ENCODE measurements around the gene MEIOC. TPM values are rescaled to one million over a fixed set of nuclear protein-coding genes. Genes with fewer than 3 reads are reported as not detected.
"Not testable (repeated sequence)": the region's sequence is repeated elsewhere in the genome, so short reads cannot be mapped to it uniquely, and the experiment has no call there.

Gene MEIOC
- total RNA-seq, 1 experiment from 2014 or later: 0.13 TPM

- no peaks in the 10 kb centered on the region for H3K4me1 ChIP-seq (replicated peaks)
- DNase-seq (ENCODE audit: low read depth in 1 of 2, low spot score in 2 of 2): no peak
- no peak overlapping the region for H3K4me3 ChIP-seq
- H3K27ac ChIP-seq: no peak overlapping the region
- no peaks in the 10 kb centered on the region for H3K27me3 ChIP-seq (replicated peaks)
- H3K36me3 ChIP-seq: no peaks in the 10 kb centered on the region
- H3K9me3 ChIP-seq (replicated peaks): no peaks in the 10 kb centered on the region
Observed at GRCh38 chr17:44630703-44631102, 25.6 kb upstream of the MEIOC start.

GRCh38 chr17:44633998-44634397, 22.3 kb upstream of the MEIOC start:
- H3K4me3 ChIP-seq: no peak overlapping the region
- no peak overlapping the region for H3K27ac ChIP-seq
- no peaks in the 10 kb centered on the region for H3K36me3 ChIP-seq
- no peak for DNase-seq (ENCODE audit: low read depth in 1 of 2, low spot score in 2 of 2)
- no peaks in the 10 kb centered on the region for H3K9me3 ChIP-seq (replicated peaks)
- no peaks in the 10 kb centered on the region for H3K27me3 ChIP-seq (replicated peaks)
- no peaks in the 10 kb centered on the region for H3K4me1 ChIP-seq (replicated peaks)

- H3K36me3 ChIP-seq; H3K27ac ChIP-seq; DNase-seq (ENCODE audit: low read depth in 1 of 2, low spot score in 2 of 2); H3K4me1 ChIP-seq (replicated peaks); H3K27me3 ChIP-seq (replicated peaks); H3K9me3 ChIP-seq (replicated peaks); H3K4me3 ChIP-seq: not testable (repeated sequence)
Observed at GRCh38 chr17:44634401-44634800, 21.9 kb upstream of the MEIOC start.

- peak in 1 of 2 experiments; percentile 56 for DNase-seq (ENCODE audit: low read depth in 1 of 2, low spot score in 2 of 2)
- no peaks in the 10 kb centered on the region for H3K27me3 ChIP-seq (replicated peaks)
- no peak overlapping the region for H3K27ac ChIP-seq
- H3K9me3 ChIP-seq (replicated peaks): no peaks in the 10 kb centered on the region
- no peak overlapping the region for H3K4me3 ChIP-seq
- H3K36me3 ChIP-seq: no peaks in the 10 kb centered on the region
- H3K4me1 ChIP-seq (replicated peaks): no peaks in the 10 kb centered on the region
Observed at GRCh38 chr17:44636562-44636961, 19.7 kb upstream of the MEIOC start.

- H3K36me3 ChIP-seq: no peaks in the 10 kb centered on the region
- no peaks in the 10 kb centered on the region for H3K4me1 ChIP-seq (replicated peaks)
- DNase-seq (ENCODE audit: low read depth in 1 of 2, low spot score in 2 of 2): no peak
- no peak overlapping the region for H3K4me3 ChIP-seq
- H3K27me3 ChIP-seq (replicated peaks): no peaks in the 10 kb centered on the region
- no peaks in the 10 kb centered on the region for H3K9me3 ChIP-seq (replicated peaks)
- no peak overlapping the region for H3K27ac ChIP-seq
Observed at GRCh38 chr17:44637066-44637465, 19.2 kb upstream of the MEIOC start.

- DNase-seq (ENCODE audit: low read depth in 1 of 2, low spot score in 2 of 2): peak in 1 of 2 experiments; percentile 18
- Histone ChIP-seq H3K27me3 (replicated peaks) (no peaks in the 10 kb centered on the region), H3K36me3 (no peaks in the 10 kb centered on the region), H3K4me3 (no peak overlapping the region), H3K9me3 (replicated peaks) (no peaks in the 10 kb centered on the region), H3K27ac (no peak overlapping the region), H3K4me1 (replicated peaks) (no peaks in the 10 kb centered on the region)
Observed at GRCh38 chr17:44642834-44643233, 13.4 kb upstream of the MEIOC start.

- peak in 1 of 2 experiments; percentile 41 for DNase-seq (ENCODE audit: low read depth in 1 of 2, low spot score in 2 of 2)
- Histone ChIP-seq H3K27ac (no peak overlapping the region), H3K4me1 (replicated peaks) (no peaks in the 10 kb centered on the region), H3K4me3 (no peak overlapping the region), H3K36me3 (no peaks in the 10 kb centered on the region), H3K9me3 (replicated peaks) (no peaks in the 10 kb centered on the region), H3K27me3 (replicated peaks) (peaks cover 10% of the 10 kb centered on the region; the same call in 1 of the 2 replicates)
Observed at GRCh38 chr17:44645341-44645740, 10.9 kb upstream of the MEIOC start.

- H3K27ac ChIP-seq: no peak overlapping the region
- no peaks in the 10 kb centered on the region for H3K4me1 ChIP-seq (replicated peaks)
- H3K4me3 ChIP-seq: no peak overlapping the region
- no peaks in the 10 kb centered on the region for H3K36me3 ChIP-seq
- peaks cover 15% of the 10 kb centered on the region; the same call in 1 of the 2 replicates for H3K27me3 ChIP-seq (replicated peaks)
- no peak for DNase-seq (ENCODE audit: low read depth in 1 of 2, low spot score in 2 of 2)
- H3K9me3 ChIP-seq (replicated peaks): no peaks in the 10 kb centered on the region
Observed at GRCh38 chr17:44646280-44646679, 10.0 kb upstream of the MEIOC start.

GRCh38 chr17:44647736-44648135, 8.5 kb upstream of the MEIOC start:
- DNase-seq (ENCODE audit: low read depth in 1 of 2, low spot score in 2 of 2): no peak
- Histone ChIP-seq H3K27ac (no peak overlapping the region), H3K4me1 (replicated peaks) (no peaks in the 10 kb centered on the region), H3K4me3 (no peak overlapping the region), H3K36me3 (no peaks in the 10 kb centered on the region), H3K27me3 (replicated peaks) (peaks cover 16% of the 10 kb centered on the region; the same call in 1 of the 2 replicates), H3K9me3 (replicated peaks) (no peaks in the 10 kb centered on the region)

- H3K4me3 ChIP-seq: no peak overlapping the region
- no peak for DNase-seq (ENCODE audit: low read depth in 1 of 2, low spot score in 2 of 2)
- no peaks in the 10 kb centered on the region for H3K36me3 ChIP-seq
- peaks cover 22% of the 10 kb centered on the region for H3K27me3 ChIP-seq (replicated peaks)
- H3K9me3 ChIP-seq (replicated peaks): no peaks in the 10 kb centered on the region; the same call in 1 of the 2 replicates
- H3K4me1 ChIP-seq (replicated peaks): no peaks in the 10 kb centered on the region
- no peak overlapping the region for H3K27ac ChIP-seq
Observed at GRCh38 chr17:44648963-44649362, 7.3 kb upstream of the MEIOC start.

- Histone ChIP-seq H3K27me3 (replicated peaks) (peaks cover 34% of the 10 kb centered on the region), H3K4me1 (replicated peaks) (peaks cover 1% of the 10 kb centered on the region), H3K36me3 (no peaks in the 10 kb centered on the region), H3K27ac (no peak overlapping the region), H3K9me3 (replicated peaks) (peaks cover 5% of the 10 kb centered on the region), H3K4me3 (no peak overlapping the region)
- no peak for DNase-seq (ENCODE audit: low read depth in 1 of 2, low spot score in 2 of 2)
Observed at GRCh38 chr17:44651228-44651627, 5.0 kb upstream of the MEIOC start.

- H3K27ac ChIP-seq: no peak overlapping the region
- H3K4me1 ChIP-seq (replicated peaks): peaks cover 4% of the 10 kb centered on the region
- DNase-seq (ENCODE audit: low read depth in 1 of 2, low spot score in 2 of 2): no peak
- H3K27me3 ChIP-seq (replicated peaks): peaks cover 45% of the 10 kb centered on the region
- peaks cover 7% of the 10 kb centered on the region for H3K9me3 ChIP-seq (replicated peaks)
- no peak overlapping the region for H3K4me3 ChIP-seq
- no peaks in the 10 kb centered on the region for H3K36me3 ChIP-seq
Observed at GRCh38 chr17:44652727-44653126, 3.5 kb upstream of the MEIOC start.

GRCh38 chr17:44653384-44653783, 2.9 kb upstream of the MEIOC start:
- Histone ChIP-seq H3K36me3 (no peaks in the 10 kb centered on the region), H3K4me1 (replicated peaks) (peaks cover 4% of the 10 kb centered on the region), H3K27me3 (replicated peaks) (peaks cover 46% of the 10 kb centered on the region), H3K4me3 (no peak overlapping the region), H3K27ac (no peak overlapping the region), H3K9me3 (replicated peaks) (peaks cover 7% of the 10 kb centered on the region)
- no peak for DNase-seq (ENCODE audit: low read depth in 1 of 2, low spot score in 2 of 2)

- peaks cover 45% of the 10 kb centered on the region for H3K27me3 ChIP-seq (replicated peaks)
- H3K27ac ChIP-seq: no peak overlapping the region
- peaks cover 4% of the 10 kb centered on the region for H3K4me1 ChIP-seq (replicated peaks)
- no peaks in the 10 kb centered on the region for H3K36me3 ChIP-seq
- no peak overlapping the region for H3K4me3 ChIP-seq
- H3K9me3 ChIP-seq (replicated peaks): peaks cover 7% of the 10 kb centered on the region
- DNase-seq (ENCODE audit: low read depth in 1 of 2, low spot score in 2 of 2): no peak
Observed at GRCh38 chr17:44653954-44654353, 2.3 kb upstream of the MEIOC start.

- H3K36me3 ChIP-seq: no peaks in the 10 kb centered on the region
- H3K27ac ChIP-seq: no peak overlapping the region
- no peak overlapping the region for H3K4me3 ChIP-seq
- H3K9me3 ChIP-seq (replicated peaks): no peaks in the 10 kb centered on the region; the same call in 1 of the 2 replicates
- no peak for DNase-seq (ENCODE audit: low read depth in 1 of 2, low spot score in 2 of 2)
- H3K4me1 ChIP-seq (replicated peaks): no peaks in the 10 kb centered on the region
- H3K27me3 ChIP-seq (replicated peaks): peaks cover 37% of the 10 kb centered on the region; the same call in 1 of the 2 replicates
Observed at GRCh38 chr17:44661835-44662234, 5.6 kb downstream of the MEIOC start.
